ENCODE measurements around the gene TAF11L2. TPM values are rescaled to one million over a fixed set of nuclear protein-coding genes. Genes with fewer than 3 reads are reported as not detected.
"Not testable (repeated sequence)": the region's sequence is repeated elsewhere in the genome, so short reads cannot be mapped to it uniquely, and the experiment has no call there.

TAF11L2 gene
- total RNA-seq, 1 experiment from 2014 or later = not detected

DNA sequence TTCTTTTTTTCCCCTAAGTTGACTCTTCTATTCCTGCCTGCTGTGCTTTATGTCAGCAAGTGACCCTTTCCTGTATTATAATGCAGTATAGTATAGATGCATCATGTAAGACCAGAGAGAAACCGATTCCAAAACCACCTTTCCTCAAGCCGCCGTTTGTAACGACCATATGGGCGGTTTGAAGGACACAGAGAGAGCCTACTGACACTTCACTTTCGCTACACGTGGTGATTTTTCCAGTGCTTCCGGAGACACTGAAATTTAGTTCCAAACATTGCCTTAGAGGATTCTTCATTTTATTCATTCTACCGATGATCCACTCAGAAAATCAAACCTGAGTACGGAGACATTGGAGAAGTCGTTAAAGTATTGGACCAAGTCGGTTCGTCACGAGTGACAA is 21.5 kb downstream of the TAF11L2 start:
- POLR2A ChIA-PET; H3K36me3 ChIP-seq (ENCODE audit: control insufficient read depth, insufficient read depth, low read length); intact Hi-C loops (cut with micrococcal nuclease; ENCODE audit: unreplicated experiment); BruUV-seq (replicated peaks); CTCF ChIA-PET; DNase-seq (ENCODE audit: low read depth, low spot score); H3K9me3 ChIP-seq (ENCODE audit: control insufficient read depth, insufficient read depth, low read depth, low read length); H3K27ac ChIP-seq (ENCODE audit: low read length); H3K27me3 ChIP-seq (ENCODE audit: control insufficient read depth, insufficient read depth, low read length); H3K4me3 ChIP-seq (ENCODE audit: low read depth in 2 of 2, low read length in 2 of 2); in situ Hi-C loops (cut with HindIII; ENCODE audit: low pct_unique_long_range_greater_than_20kb, low sequenced_read_pairs); ATAC-seq; H3K4me1 ChIP-seq (ENCODE audit: control insufficient read depth, insufficient read depth, low read length): not testable (repeated sequence)

DNA sequence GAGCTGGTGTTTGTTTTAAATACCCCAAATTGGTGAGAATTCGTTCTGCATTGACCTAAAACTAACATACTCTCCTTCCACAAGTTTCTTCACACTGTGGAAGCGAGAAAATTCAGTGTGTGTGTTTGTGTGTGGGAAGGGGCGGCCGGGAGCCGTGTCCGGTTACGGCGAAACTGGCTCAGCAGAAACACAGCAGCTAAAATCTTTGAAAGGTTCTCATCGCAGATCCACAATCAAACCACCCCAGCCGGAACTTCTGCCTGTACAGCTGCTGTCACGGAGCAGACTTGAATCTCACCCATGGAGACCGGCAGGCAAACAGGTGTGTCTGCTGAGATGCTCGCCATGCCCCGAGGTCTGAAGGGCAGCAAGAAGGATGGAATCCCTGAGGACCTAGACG is 23.5 kb downstream of the TAF11L2 start, which contains the start of gene TAF11L4:
TSS of gene TAF11L4 (plus strand) at position 301 of the 400 bp plus-strand sequence.
- DNase-seq (ENCODE audit: low read depth, low spot score); in situ Hi-C loops (cut with HindIII; ENCODE audit: low pct_unique_long_range_greater_than_20kb, low sequenced_read_pairs); H3K4me1 ChIP-seq (ENCODE audit: control insufficient read depth, insufficient read depth, low read length); BruUV-seq (replicated peaks); H3K9me3 ChIP-seq (ENCODE audit: control insufficient read depth, insufficient read depth, low read depth, low read length); H3K27me3 ChIP-seq (ENCODE audit: control insufficient read depth, insufficient read depth, low read length); ATAC-seq; CTCF ChIA-PET; H3K36me3 ChIP-seq (ENCODE audit: control insufficient read depth, insufficient read depth, low read length); POLR2A ChIA-PET; intact Hi-C loops (cut with micrococcal nuclease; ENCODE audit: unreplicated experiment); H3K27ac ChIP-seq (ENCODE audit: low read length); H3K4me3 ChIP-seq (ENCODE audit: low read depth in 2 of 2, low read length in 2 of 2): not testable (repeated sequence)

DNA sequence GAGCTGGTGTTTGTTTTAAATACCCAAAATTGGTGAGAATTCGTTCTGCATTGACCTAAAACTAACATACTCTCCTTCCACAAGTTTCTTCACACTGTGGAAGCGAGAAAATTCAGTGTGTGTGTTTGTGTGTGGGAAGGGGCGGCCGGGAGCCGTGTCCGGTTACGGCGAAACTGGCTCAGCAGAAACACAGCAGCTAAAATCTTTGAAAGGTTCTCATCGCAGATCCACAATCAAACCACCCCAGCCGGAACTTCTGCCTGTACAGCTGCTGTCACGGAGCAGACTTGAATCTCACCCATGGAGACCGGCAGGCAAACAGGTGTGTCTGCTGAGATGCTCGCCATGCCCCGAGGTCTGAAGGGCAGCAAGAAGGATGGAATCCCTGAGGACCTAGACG is 26.9 kb downstream of the TAF11L2 start, which contains the start of gene TAF11L5:
TSS of gene TAF11L5 (plus strand) at position 301 of the 400 bp plus-strand sequence.
- ATAC-seq; H3K4me1 ChIP-seq (ENCODE audit: control insufficient read depth, insufficient read depth, low read length); H3K27ac ChIP-seq (ENCODE audit: low read length); H3K9me3 ChIP-seq (ENCODE audit: control insufficient read depth, insufficient read depth, low read depth, low read length); POLR2A ChIA-PET; DNase-seq (ENCODE audit: low read depth, low spot score); H3K4me3 ChIP-seq (ENCODE audit: low read depth in 2 of 2, low read length in 2 of 2); in situ Hi-C loops (cut with HindIII; ENCODE audit: low pct_unique_long_range_greater_than_20kb, low sequenced_read_pairs); H3K27me3 ChIP-seq (ENCODE audit: control insufficient read depth, insufficient read depth, low read length); CTCF ChIA-PET; intact Hi-C loops (cut with micrococcal nuclease; ENCODE audit: unreplicated experiment); BruUV-seq (replicated peaks); H3K36me3 ChIP-seq (ENCODE audit: control insufficient read depth, insufficient read depth, low read length): not testable (repeated sequence)

DNA sequence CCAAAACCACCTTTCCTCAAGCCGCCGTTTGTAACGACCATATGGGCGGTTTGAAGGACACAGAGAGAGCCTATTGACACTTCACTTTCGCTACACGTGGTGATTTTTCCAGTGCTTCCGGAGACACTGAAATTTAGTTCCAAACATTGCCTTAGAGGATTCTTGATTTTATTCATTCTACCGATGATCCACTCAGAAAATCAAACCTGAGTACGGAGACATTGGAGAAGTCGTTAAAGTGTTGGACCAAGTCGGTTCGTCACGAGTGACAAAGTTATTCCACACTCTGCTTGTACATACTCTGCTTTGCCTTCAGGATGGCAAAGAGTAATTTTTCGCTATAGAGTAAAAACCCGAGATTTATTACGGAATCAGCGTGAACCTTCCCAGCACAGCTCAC is 28.5 kb downstream of the TAF11L2 start:
- ATAC-seq; H3K9me3 ChIP-seq (ENCODE audit: control insufficient read depth, insufficient read depth, low read depth, low read length); CTCF ChIA-PET; BruUV-seq (replicated peaks); H3K4me1 ChIP-seq (ENCODE audit: control insufficient read depth, insufficient read depth, low read length); H3K27me3 ChIP-seq (ENCODE audit: control insufficient read depth, insufficient read depth, low read length); H3K27ac ChIP-seq (ENCODE audit: low read length); intact Hi-C loops (cut with micrococcal nuclease; ENCODE audit: unreplicated experiment); H3K4me3 ChIP-seq (ENCODE audit: low read depth in 2 of 2, low read length in 2 of 2); POLR2A ChIA-PET; H3K36me3 ChIP-seq (ENCODE audit: control insufficient read depth, insufficient read depth, low read length); in situ Hi-C loops (cut with HindIII; ENCODE audit: low pct_unique_long_range_greater_than_20kb, low sequenced_read_pairs): not testable (repeated sequence)
- DNase-seq (ENCODE audit: low read depth, low spot score) = peak; percentile 8

DNA sequence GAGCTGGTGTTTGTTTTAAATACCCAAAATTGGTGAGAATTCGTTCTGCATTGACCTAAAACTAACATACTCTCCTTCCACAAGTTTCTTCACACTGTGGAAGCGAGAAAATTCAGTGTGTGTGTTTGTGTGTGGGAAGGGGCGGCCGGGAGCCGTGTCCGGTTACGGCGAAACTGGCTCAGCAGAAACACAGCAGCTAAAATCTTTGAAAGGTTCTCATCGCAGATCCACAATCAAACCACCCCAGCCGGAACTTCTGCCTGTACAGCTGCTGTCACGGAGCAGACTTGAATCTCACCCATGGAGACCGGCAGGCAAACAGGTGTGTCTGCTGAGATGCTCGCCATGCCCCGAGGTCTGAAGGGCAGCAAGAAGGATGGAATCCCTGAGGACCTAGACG is 30.3 kb downstream of the TAF11L2 start, which contains the start of gene TAF11L6:
TSS of gene TAF11L6 (plus strand) at position 301 of the 400 bp plus-strand sequence.
- DNase-seq (ENCODE audit: low read depth, low spot score); ATAC-seq; H3K27me3 ChIP-seq (ENCODE audit: control insufficient read depth, insufficient read depth, low read length); H3K4me1 ChIP-seq (ENCODE audit: control insufficient read depth, insufficient read depth, low read length); H3K36me3 ChIP-seq (ENCODE audit: control insufficient read depth, insufficient read depth, low read length); H3K27ac ChIP-seq (ENCODE audit: low read length); POLR2A ChIA-PET; H3K9me3 ChIP-seq (ENCODE audit: control insufficient read depth, insufficient read depth, low read depth, low read length); BruUV-seq (replicated peaks); H3K4me3 ChIP-seq (ENCODE audit: low read depth in 2 of 2, low read length in 2 of 2); in situ Hi-C loops (cut with HindIII; ENCODE audit: low pct_unique_long_range_greater_than_20kb, low sequenced_read_pairs); CTCF ChIA-PET; intact Hi-C loops (cut with micrococcal nuclease; ENCODE audit: unreplicated experiment): not testable (repeated sequence)

Other genes starting within 250 kb of the TAF11L2 start
- not detected for gene TAF11L3, start 20.1 kb downstream of the TAF11L2 start, total RNA-seq (2021; ENCODE audit: unreplicated experiment)
- gene TAF11L4, start 23.6 kb downstream of the TAF11L2 start, total RNA-seq (2021; ENCODE audit: unreplicated experiment) = not detected
- not detected for gene TAF11L5, start 27.0 kb downstream of the TAF11L2 start, total RNA-seq (2021; ENCODE audit: unreplicated experiment)
- gene TAF11L6, start 30.4 kb downstream of the TAF11L2 start, total RNA-seq (2021; ENCODE audit: unreplicated experiment) = not detected
- not detected for gene TAF11L7, start 87.5 kb downstream of the TAF11L2 start, total RNA-seq (2021; ENCODE audit: unreplicated experiment)
- gene TAF11L8, start 92.7 kb downstream of the TAF11L2 start, total RNA-seq (2021; ENCODE audit: unreplicated experiment) = not detected
- gene TAF11L9, start 96.2 kb downstream of the TAF11L2 start, total RNA-seq (2021; ENCODE audit: unreplicated experiment) = not detected
- gene TAF11L10, start 99.6 kb downstream of the TAF11L2 start, total RNA-seq (2021; ENCODE audit: unreplicated experiment) = not detected
- gene TAF11L11, start 106.0 kb downstream of the TAF11L2 start, total RNA-seq (2021; ENCODE audit: unreplicated experiment) = not detected
- gene TAF11L12, start 112.2 kb downstream of the TAF11L2 start, total RNA-seq (2021; ENCODE audit: unreplicated experiment) = not detected
- gene TAF11L13, start 133.9 kb downstream of the TAF11L2 start, total RNA-seq (2021; ENCODE audit: unreplicated experiment) = not detected
- not detected for gene TAF11L14, start 136.2 kb downstream of the TAF11L2 start, total RNA-seq (2021; ENCODE audit: unreplicated experiment)